Osteoblast (primary cell): Measurements from ENCODE around the gene PHF13. TPM values are rescaled to one million over a fixed set of nuclear protein-coding genes. Genes with fewer than 3 reads are reported as not detected.
A peak's percentile ranks its signal among the peaks of the same experiment; 100 is the strongest.

ENCODE experiments used
- DNase-seq: peaks from one replicate; pipeline ENCODE4 v3.0.0; 2011; ENCODE audit warnings: low spot score, mixed read lengths; ENCODE audit not compliant: insufficient read length; ENCODE audit errors: missing footprints
- H2AFZ ChIP-seq: 2 replicates; pipeline ENCODE4 v1.6.0; 2011; ENCODE audit warnings: mild to moderate bottlenecking, low read length
- H3K27ac ChIP-seq: 2 replicates; pipeline ENCODE4 v1.5.1; 2011; ENCODE audit warnings: mild to moderate bottlenecking, low read depth, low read length, moderate library complexity
- H3K27me3 ChIP-seq: 2 replicates; pipeline ENCODE4 v1.6.0; 2012; ENCODE audit warnings: mild to moderate bottlenecking, control low read depth, inconsistent platforms, low read length, moderate library complexity; ENCODE audit not compliant: insufficient read depth
- H3K36me3 ChIP-seq: 2 replicates; pipeline ENCODE4 v1.5.1; 2011; ENCODE audit warnings: mild to moderate bottlenecking, low read length, control low read depth, moderate library complexity; ENCODE audit not compliant: insufficient read depth
- H3K4me1 ChIP-seq: 2 replicates; pipeline ENCODE4 v1.5.1; 2011; ENCODE audit warnings: mild to moderate bottlenecking, low read length, control low read depth, moderate library complexity; ENCODE audit not compliant: insufficient read depth
- H3K4me2 ChIP-seq: 2 replicates; pipeline ENCODE4 v1.6.0; 2011; ENCODE audit warnings: mild to moderate bottlenecking, low read length; ENCODE audit not compliant: insufficient read depth
- H3K4me3 ChIP-seq: fragments of 200-600 bp; sonication (generic); 3 replicates; pipeline ENCODE4 v1.5.1; 2012; ENCODE audit warnings: mild to moderate bottlenecking, low read length, inconsistent platforms; ENCODE audit not compliant: insufficient read depth
- H3K79me2 ChIP-seq: 2 replicates; pipeline ENCODE4 v1.6.0; 2012; ENCODE audit warnings: mild to moderate bottlenecking, low read length, control low read depth, inconsistent platforms; ENCODE audit not compliant: insufficient read depth
- H3K9me3 ChIP-seq: 2 replicates; pipeline ENCODE4 v1.5.1; 2011; ENCODE audit warnings: low read depth, low read length, control low read depth
- H4K20me1 ChIP-seq: 2 replicates; pipeline ENCODE4 v1.6.0; 2012; ENCODE audit warnings: mild to moderate bottlenecking, low read length, control low read depth; ENCODE audit not compliant: insufficient read depth
- total RNA-seq: library from RNA; depleted of rRNA; stranded (reverse); fragments of >200 nt; gene quantifications from 2 replicates; pipeline ENCODE4 v1.2.3, GENCODE V29; 2012
- TF ChIP-seq, protein P1 (sequence below): IDR thresholded peaks from 2 replicates; pipeline ENCODE4 v1.5.1; 2011; ENCODE audit warnings: mild to moderate bottlenecking, low read depth, low read length, moderate library complexity; ENCODE audit errors: extremely low read depth

PHF13 gene
- total RNA-seq, 1 donor = 13.4 TPM

- Histone ChIP-seq H4K20me1 (peaks cover 3% of the 10 kb centered on the region), H3K4me2 (no peak overlapping the region), H3K36me3 (peaks cover 16% of the 10 kb centered on the region), H3K9me3 (no peaks in the 10 kb centered on the region), H3K4me1 (no peaks in the 10 kb centered on the region), H3K27ac (no peak overlapping the region), H3K27me3 (no peaks in the 10 kb centered on the region), H2AFZ (no peak overlapping the region), H3K4me3 (no peak overlapping the region), H3K79me2 (no peaks in the 10 kb centered on the region)
- DNase-seq = peak; percentile 89
- TF ChIP-seq, protein P1, sequence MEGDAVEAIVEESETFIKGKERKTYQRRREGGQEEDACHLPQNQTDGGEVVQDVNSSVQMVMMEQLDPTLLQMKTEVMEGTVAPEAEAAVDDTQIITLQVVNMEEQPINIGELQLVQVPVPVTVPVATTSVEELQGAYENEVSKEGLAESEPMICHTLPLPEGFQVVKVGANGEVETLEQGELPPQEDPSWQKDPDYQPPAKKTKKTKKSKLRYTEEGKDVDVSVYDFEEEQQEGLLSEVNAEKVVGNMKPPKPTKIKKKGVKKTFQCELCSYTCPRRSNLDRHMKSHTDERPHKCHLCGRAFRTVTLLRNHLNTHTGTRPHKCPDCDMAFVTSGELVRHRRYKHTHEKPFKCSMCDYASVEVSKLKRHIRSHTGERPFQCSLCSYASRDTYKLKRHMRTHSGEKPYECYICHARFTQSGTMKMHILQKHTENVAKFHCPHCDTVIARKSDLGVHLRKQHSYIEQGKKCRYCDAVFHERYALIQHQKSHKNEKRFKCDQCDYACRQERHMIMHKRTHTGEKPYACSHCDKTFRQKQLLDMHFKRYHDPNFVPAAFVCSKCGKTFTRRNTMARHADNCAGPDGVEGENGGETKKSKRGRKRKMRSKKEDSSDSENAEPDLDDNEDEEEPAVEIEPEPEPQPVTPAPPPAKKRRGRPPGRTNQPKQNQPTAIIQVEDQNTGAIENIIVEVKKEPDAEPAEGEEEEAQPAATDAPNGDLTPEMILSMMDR = peak; percentile 63
These were observed 33.1 kb downstream of the PHF13 start for GRCh38 chr1:6646499-6647148.

GRCh38 chr1:6648556-6648955, 35.0 kb downstream of the PHF13 start:
- Histone ChIP-seq H3K4me1 (no peaks in the 10 kb centered on the region), H3K27me3 (no peaks in the 10 kb centered on the region), H4K20me1 (peaks cover 3% of the 10 kb centered on the region), H3K27ac (no peak overlapping the region), H3K4me2 (no peak overlapping the region), H3K4me3 (no peak overlapping the region), H3K36me3 (peaks cover 30% of the 10 kb centered on the region), H3K79me2 (no peaks in the 10 kb centered on the region), H2AFZ (no peak overlapping the region), H3K9me3 (no peaks in the 10 kb centered on the region)
- DNase-seq = no peak
- TF ChIP-seq, protein P1 = no peak

DNA sequence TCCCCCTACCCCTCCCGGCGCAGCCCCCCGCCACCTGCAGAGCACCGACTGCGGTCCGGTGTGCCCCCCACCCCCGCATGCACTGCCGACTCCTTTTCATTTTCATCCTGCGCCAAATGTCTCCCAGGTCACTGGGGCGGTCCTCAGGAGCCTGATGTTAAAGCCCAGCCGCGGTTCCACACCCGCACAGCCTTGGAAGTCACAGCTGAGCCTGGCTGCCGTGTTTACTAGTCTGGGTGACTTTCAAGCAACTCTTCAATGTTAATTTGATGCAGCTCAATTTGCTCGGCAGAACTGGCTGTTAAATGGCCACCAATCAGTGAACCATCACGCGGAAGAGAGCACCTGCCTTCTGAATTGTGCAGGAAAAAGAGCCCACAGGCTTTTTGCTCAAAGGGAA, 38.4 kb downstream of the PHF13 start:
- no peak overlapping the region for H3K27ac ChIP-seq
- H3K4me1 ChIP-seq = no peaks in the 10 kb centered on the region
- H3K4me3 ChIP-seq = no peak overlapping the region
- no peak overlapping the region for H3K4me2 ChIP-seq
- no peaks in the 10 kb centered on the region for H3K27me3 ChIP-seq
- H3K9me3 ChIP-seq = no peaks in the 10 kb centered on the region
- H2AFZ ChIP-seq = no peak overlapping the region
- H3K79me2 ChIP-seq = no peaks in the 10 kb centered on the region
- TF ChIP-seq, protein P1 = no peak
- H3K36me3 ChIP-seq = peaks cover 29% of the 10 kb centered on the region
- no peak for DNase-seq
- H4K20me1 ChIP-seq = no peaks in the 10 kb centered on the region

- DNase-seq = no peak
- Histone ChIP-seq H3K36me3 (peaks cover 29% of the 10 kb centered on the region), H3K79me2 (no peaks in the 10 kb centered on the region), H3K4me2 (no peak overlapping the region), H4K20me1 (no peaks in the 10 kb centered on the region), H3K4me3 (no peak overlapping the region), H3K27ac (no peak overlapping the region), H3K9me3 (no peaks in the 10 kb centered on the region), H3K27me3 (no peaks in the 10 kb centered on the region), H3K4me1 (no peaks in the 10 kb centered on the region), H2AFZ (no peak overlapping the region)
- TF ChIP-seq, protein P1 = no peak
These were observed 39.5 kb downstream of the PHF13 start for GRCh38 chr1:6652986-6653385.
